Right forelimb (tissue), 1 donor: ENCODE data around the gene UPF3B.
"Not testable (repeated sequence)": the region's sequence is repeated elsewhere in the genome, so short reads cannot be mapped to it uniquely, and the experiment has no call there.

Experiments
- DNase-seq: peaks from one replicate; pipeline ENCODE4 v3.0.0-alpha.2; 2018

The UPF3B gene

GRCh38 chrX:119824221-119824620 lies 28.5 kb downstream of the UPF3B start:
- DNase-seq: not testable (repeated sequence)

- not testable (repeated sequence) for DNase-seq
Measured at GRCh38 chrX:119821703-119822102, 31.1 kb downstream of the UPF3B start.

GRCh38 chrX:119817130-119817690 lies 35.6 kb downstream of the UPF3B start:
- DNase-seq: no peak

- no peak for DNase-seq
Measured at GRCh38 chrX:119816300-119816699, 36.5 kb downstream of the UPF3B start.

- no peak for DNase-seq
Measured at GRCh38 chrX:119809185-119809666, 43.5 kb downstream of the UPF3B start.

GRCh38 chrX:119808461-119808860 lies 44.3 kb downstream of the UPF3B start:
- DNase-seq: not testable (repeated sequence)

- DNase-seq: no peak
Measured at GRCh38 chrX:119802546-119802945, 50.2 kb downstream of the UPF3B start.

- no peak for DNase-seq
Measured at GRCh38 chrX:119801253-119802221, 51.2 kb downstream of the UPF3B start.

GRCh38 chrX:119791437-119792231 lies 61.1 kb downstream of the UPF3B start, which contains the start of gene RPL39:
RPL39 (minus strand) TSS chrX:119791630; CDS start chrX:119791576, 54 bp downstream.
- peak; percentile 85 for DNase-seq

GRCh38 chrX:119790977-119791436 lies 61.8 kb downstream of the UPF3B start:
- no peak for DNase-seq

- DNase-seq: no peak
Measured at GRCh38 chrX:119784747-119785446, 67.9 kb downstream of the UPF3B start.
